Measurements from ENCODE around the gene KSR1.
"Not testable (repeated sequence)": the region's sequence is repeated elsewhere in the genome, so short reads cannot be mapped to it uniquely, and the experiment has no call there.

KSR1 gene

DNA sequence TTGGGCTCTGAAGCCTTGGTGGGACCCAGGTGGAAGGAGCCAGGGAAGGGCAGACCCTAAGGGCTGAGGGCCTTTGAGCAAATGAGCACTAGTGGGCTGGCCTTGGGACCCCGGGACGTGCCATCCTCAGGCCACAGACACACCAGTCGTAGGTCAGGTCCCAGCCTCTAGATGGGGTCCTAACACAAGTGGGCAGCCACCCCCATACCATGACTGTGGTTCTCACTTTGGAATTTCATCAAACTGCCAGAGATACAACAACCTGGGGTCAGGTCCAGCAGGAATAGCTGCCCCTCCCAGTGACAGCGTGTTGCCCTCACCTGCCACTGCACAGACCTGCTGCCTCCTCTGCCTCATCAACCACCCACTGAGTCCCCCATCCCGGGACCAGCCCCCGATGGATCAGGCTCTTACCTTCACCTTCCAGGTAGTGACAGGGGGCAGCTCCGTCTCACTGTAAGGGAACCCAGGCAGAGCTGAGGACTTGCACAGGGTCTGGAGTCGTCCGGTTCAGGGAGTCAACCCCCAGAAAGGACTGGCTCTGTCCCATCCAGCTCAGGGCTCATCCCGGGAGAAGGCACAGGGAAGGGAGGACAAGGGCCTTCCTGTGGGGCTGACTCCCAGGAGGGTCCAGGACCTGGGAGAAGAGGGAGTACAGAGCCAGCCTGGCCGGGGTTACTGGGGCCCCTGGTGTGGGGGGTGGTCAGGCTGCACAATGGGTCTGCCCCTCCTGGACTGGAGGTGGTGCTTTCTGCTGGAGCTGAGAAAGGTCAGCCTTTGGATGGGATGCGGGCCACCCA lies 214.7 kb downstream of the KSR1 start:
- no peak for TF ChIP-seq POLR2AphosphoS5 (IDR thresholded peaks at IDR 0.05; ENCODE audit: borderline replicate concordance, low read depth, low read length)
- no peak for TF ChIP-seq EZH2 (IDR thresholded peaks at IDR 0.05)
- no peak for TF ChIP-seq FOXP2 (optimal IDR thresholded peaks at IDR 0.05; ENCODE audit: control extremely low read depth, extremely low read length, insufficient read depth)
- no peak overlapping the region for H3K27ac ChIP-seq
- H3K36me3 ChIP-seq (ENCODE audit: insufficient read depth, low read length) = no peaks in the 10 kb centered on the region
- no peak for DNase-seq (ENCODE audit: low read depth, low spot score)
- H3K4me3 ChIP-seq = no peak overlapping the region
- H3K9me3 ChIP-seq (ENCODE audit: low read depth, low read length) = no peaks in the 10 kb centered on the region
- no peak overlapping the region for H3K9ac ChIP-seq (ENCODE audit: insufficient read length)

DNA sequence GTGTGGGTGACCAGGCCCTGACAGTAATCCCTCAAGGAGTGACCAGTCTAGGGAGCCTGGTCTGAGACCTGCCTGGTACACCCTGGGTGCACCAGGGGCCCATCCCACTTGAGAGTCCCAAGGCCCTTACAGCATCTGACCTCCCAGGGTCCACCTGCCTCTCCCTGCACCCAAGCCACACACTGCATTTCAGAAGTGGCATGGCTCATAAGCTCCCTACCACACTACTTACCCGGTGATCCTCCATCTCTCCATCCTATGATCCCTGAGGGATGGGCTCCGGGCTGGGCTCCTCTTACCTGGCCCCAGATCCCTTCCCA lies 215.3 kb downstream of the KSR1 start:
- no peak for DNase-seq (ENCODE audit: low read depth, low spot score)
- H3K36me3 ChIP-seq (ENCODE audit: insufficient read depth, low read length) = no peaks in the 10 kb centered on the region
- no peak overlapping the region for H3K4me3 ChIP-seq
- no peaks in the 10 kb centered on the region for H3K9me3 ChIP-seq (ENCODE audit: low read depth, low read length)
- no peak overlapping the region for H3K9ac ChIP-seq (ENCODE audit: insufficient read length)
- TF ChIP-seq EZH2 (IDR thresholded peaks at IDR 0.05) (no peak), FOXP2 (optimal IDR thresholded peaks at IDR 0.05; ENCODE audit: control extremely low read depth, extremely low read length, insufficient read depth) (no peak), POLR2AphosphoS5 (IDR thresholded peaks at IDR 0.05; ENCODE audit: borderline replicate concordance, low read depth, low read length) (no peak)
- no peak overlapping the region for H3K27ac ChIP-seq

DNA sequence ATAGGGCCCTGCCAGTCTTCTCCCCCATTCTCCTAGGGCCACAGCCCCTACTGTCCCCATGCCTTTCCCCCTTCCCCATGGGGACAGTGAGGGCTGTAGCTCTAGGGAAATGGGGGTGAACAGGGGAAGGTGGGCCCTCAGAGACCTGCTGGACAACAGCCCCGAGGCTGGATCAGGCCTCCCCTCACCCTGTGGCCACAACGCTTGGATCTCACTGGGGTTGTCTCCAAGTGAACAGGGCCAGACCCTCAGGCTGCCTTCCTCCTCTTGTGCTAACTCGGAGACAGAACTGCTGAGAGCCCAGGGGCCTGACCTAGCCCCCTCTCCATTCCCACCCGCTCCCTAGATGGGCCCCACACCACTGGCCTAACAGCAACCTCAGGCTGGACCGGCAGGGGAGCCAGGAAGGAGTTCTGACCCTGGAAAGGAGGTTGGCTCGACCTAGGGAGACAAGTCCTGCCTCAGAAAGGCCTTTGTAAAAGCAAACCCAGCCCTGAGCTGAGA lies 215.8 kb downstream of the KSR1 start:
- not testable (repeated sequence) for H3K9me3 ChIP-seq (ENCODE audit: low read depth, low read length); DNase-seq (ENCODE audit: low read depth, low spot score); H3K27ac ChIP-seq; H3K4me3 ChIP-seq; H3K9ac ChIP-seq (ENCODE audit: insufficient read length); H3K36me3 ChIP-seq (ENCODE audit: insufficient read depth, low read length)

DNA sequence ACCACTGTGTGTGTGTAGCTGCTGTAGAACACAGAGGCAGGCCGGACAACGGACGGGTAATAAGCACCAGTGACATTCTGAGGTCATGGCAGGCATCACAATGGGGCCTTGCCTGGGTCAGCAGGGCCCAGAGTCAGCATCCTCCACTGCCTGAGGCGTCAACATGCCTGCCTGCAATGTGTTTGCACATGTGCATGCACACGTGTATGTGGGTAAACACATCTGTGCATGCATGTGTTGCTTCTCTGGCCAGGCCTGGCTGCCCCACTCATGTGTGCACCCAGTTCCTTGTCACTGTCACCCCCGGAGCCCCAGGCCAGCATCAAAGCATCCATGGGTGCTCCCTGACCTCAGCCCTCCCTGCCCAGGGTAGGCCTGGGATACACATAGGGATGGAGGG lies 218.1 kb downstream of the KSR1 start:
- no peak overlapping the region for H3K27ac ChIP-seq
- TF ChIP-seq EZH2 (IDR thresholded peaks at IDR 0.05) = no peak
- no peak for TF ChIP-seq POLR2AphosphoS5 (IDR thresholded peaks at IDR 0.05; ENCODE audit: borderline replicate concordance, low read depth, low read length)
- TF ChIP-seq FOXP2 (optimal IDR thresholded peaks at IDR 0.05; ENCODE audit: control extremely low read depth, extremely low read length, insufficient read depth) = no peak
- H3K9ac ChIP-seq (ENCODE audit: insufficient read length) = no peak overlapping the region
- no peaks in the 10 kb centered on the region for H3K9me3 ChIP-seq (ENCODE audit: low read depth, low read length)
- no peak for DNase-seq (ENCODE audit: low read depth, low spot score)
- H3K36me3 ChIP-seq (ENCODE audit: insufficient read depth, low read length) = no peaks in the 10 kb centered on the region
- no peak overlapping the region for H3K4me3 ChIP-seq
